Measurements from ENCODE around the gene SKAP1. TPM values are rescaled to one million over a fixed set of nuclear protein-coding genes. Genes with fewer than 3 reads are reported as not detected.

Gene SKAP1
- total and polyA plus RNA-seq, 2 of the 13 experiments (the other 11 are each of a cell fraction or from before 2014, with no cell fraction given): 0.21 TPM; not detected in 1

GRCh38 chr17:48148854-48149786 lies 280.9 kb downstream of the SKAP1 start:
- ATAC-seq: no peak
- H2AFZ ChIP-seq (ENCODE audit: low read length): no peak overlapping the region
- no peaks in the 10 kb centered on the region for H4K20me1 ChIP-seq (ENCODE audit: insufficient read depth, low read length)
- no peak overlapping the region for H3K27ac ChIP-seq (ENCODE audit: extremely low read length, insufficient read depth, low read length)
- intact Hi-C loops (cut with micrococcal nuclease; ENCODE audit: unreplicated experiment) (no loop called here), in situ Hi-C loops (cut with HindIII; ENCODE audit: extremely low pct_ligation_motif_present, low pct_unique_long_range_greater_than_20kb) (no loop called here)
- no peaks in the 10 kb centered on the region for H3K79me2 ChIP-seq (ENCODE audit: insufficient read depth, low read length)
- TF ChIP-seq RFX1 (IDR thresholded peaks at IDR 0.05) (peak; percentile 50; the same call in 1 of the 2 replicates), HOXA9 (CRISPR knock-in tag; IDR thresholded peaks at IDR 0.05; ENCODE audit: borderline replicate concordance) (no peak), ZNF660 (CRISPR knock-in tag; IDR thresholded peaks at IDR 0.05; ENCODE audit: borderline replicate concordance, low read depth) (no peak), UBTF (CRISPR knock-in tag; IDR thresholded peaks at IDR 0.05) (no peak), GPBP1L1 (CRISPR knock-in tag; IDR thresholded peaks at IDR 0.05) (no peak), FOXA3 (CRISPR knock-in tag; IDR thresholded peaks at IDR 0.05) (no peak), CEBPG (CRISPR knock-in tag; IDR thresholded peaks at IDR 0.05) (0 out of 2 replicates have a peak, but pooled peaks have one; percentile 20), HNF4G (IDR thresholded peaks at IDR 0.05; ENCODE audit: borderline replicate concordance, low read depth, low read length) (no peak), HNF4G (CRISPR knock-in tag; IDR thresholded peaks at IDR 0.05; ENCODE audit: borderline replicate concordance, low read depth) (no peak), CBX5 (CRISPR knock-in tag; IDR thresholded peaks at IDR 0.05; ENCODE audit: borderline replicate concordance) (no peak), MXD4 (CRISPR knock-in tag; IDR thresholded peaks at IDR 0.05) (no peak), GATAD2A (CRISPR knock-in tag; IDR thresholded peaks at IDR 0.05) (no peak), RFX3 (CRISPR knock-in tag; IDR thresholded peaks at IDR 0.05) (peak; percentile 64), AGO2 (optimal IDR thresholded peaks at IDR 0.05; ENCODE audit: low read depth, low read length) (no peak), HNRNPH1 (optimal IDR thresholded peaks at IDR 0.05; ENCODE audit: low read depth, low read length) (no peak), ZBTB44 (CRISPR knock-in tag; IDR thresholded peaks at IDR 0.05) (no peak), ATF4 (CRISPR knock-in tag; IDR thresholded peaks at IDR 0.05) (0 out of 4 replicates have a peak, but pooled peaks of 1 of the 2 experiments have one; percentile 11)
- H3K9ac ChIP-seq (ENCODE audit: insufficient read depth, low read depth, low read length): no peak overlapping the region
- ChIA-PET POLR2A (no interaction called here), CTCF (ENCODE audit: low intra/inter-chr PET ratio, low total read pairs) (no interaction called here)
- peaks cover 0 to 9% of the 10 kb centered on the region in 2 experiments; a peak in 3 of 5 replicates for H3K27me3 ChIP-seq (ENCODE audit: control insufficient read depth in 1 of 2, insufficient read depth in 2 of 2, low read length in 2 of 2)
- H3K36me3 ChIP-seq (replicated peaks in 1 of 2; ENCODE audit: control insufficient read depth in 1 of 2, insufficient read depth in 2 of 2, low read length in 2 of 2): no peaks in the 10 kb centered on the region
- peaks cover 7% of the 10 kb centered on the region for H3K4me1 ChIP-seq (ENCODE audit: insufficient read depth, low read length)
- peak; percentile 33 for DNase-seq (ENCODE audit: low spot score)
- no peak overlapping the region for H3K4me3 ChIP-seq (replicated peaks in 1 of 3; ENCODE audit: insufficient read depth in 1 of 3, low read depth in 2 of 3, low read length in 3 of 3)
- 25% methylated on average over 16 of the region's 16 CpGs for WGBS (ENCODE audit: low lambda C conversion rate)
- no peak overlapping the region for H3K4me2 ChIP-seq (ENCODE audit: low read depth, low read length)
- no TSS peak for BruUV-seq (replicated peaks)
- FAIRE-seq: no peak
- H3K9me3 ChIP-seq (ENCODE audit: low read length): no peaks in the 10 kb centered on the region

Data from HepG2 (cell line).